Measurements from ENCODE around the gene MAPK6. TPM values are rescaled to one million over a fixed set of nuclear protein-coding genes. Genes with fewer than 3 reads are reported as not detected.
"Not testable (repeated sequence)": the region's sequence is repeated elsewhere in the genome, so short reads cannot be mapped to it uniquely, and the experiment has no call there.

MAPK6 gene
- total RNA-seq, 1 donor = 135 TPM

DNA sequence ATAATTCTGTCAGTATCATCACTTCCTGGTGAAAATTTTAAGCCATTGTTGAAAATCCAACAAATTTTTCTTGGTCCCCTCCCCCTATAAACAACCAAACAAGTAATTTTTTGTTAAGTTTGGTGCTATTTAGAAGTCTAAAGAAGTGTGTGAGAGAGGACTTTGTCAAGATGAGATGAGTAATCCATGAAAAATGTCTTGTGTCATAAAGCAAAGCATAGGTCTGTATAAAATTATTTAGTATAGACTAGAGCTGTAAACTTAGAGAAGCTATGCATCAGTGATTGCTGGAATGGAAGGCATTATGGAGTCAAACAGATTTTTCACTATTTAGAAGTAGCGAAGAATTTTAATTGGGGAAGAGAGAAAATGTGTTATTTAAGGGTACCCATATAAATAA lies 31.4 kb downstream of the MAPK6 start:
- peak; percentile 53 for DNase-seq (ENCODE audit: low read depth)
- H3K4me3 ChIP-seq (ENCODE audit: low read depth, low read length) = no peak overlapping the region
- TF ChIP-seq, protein P1, sequence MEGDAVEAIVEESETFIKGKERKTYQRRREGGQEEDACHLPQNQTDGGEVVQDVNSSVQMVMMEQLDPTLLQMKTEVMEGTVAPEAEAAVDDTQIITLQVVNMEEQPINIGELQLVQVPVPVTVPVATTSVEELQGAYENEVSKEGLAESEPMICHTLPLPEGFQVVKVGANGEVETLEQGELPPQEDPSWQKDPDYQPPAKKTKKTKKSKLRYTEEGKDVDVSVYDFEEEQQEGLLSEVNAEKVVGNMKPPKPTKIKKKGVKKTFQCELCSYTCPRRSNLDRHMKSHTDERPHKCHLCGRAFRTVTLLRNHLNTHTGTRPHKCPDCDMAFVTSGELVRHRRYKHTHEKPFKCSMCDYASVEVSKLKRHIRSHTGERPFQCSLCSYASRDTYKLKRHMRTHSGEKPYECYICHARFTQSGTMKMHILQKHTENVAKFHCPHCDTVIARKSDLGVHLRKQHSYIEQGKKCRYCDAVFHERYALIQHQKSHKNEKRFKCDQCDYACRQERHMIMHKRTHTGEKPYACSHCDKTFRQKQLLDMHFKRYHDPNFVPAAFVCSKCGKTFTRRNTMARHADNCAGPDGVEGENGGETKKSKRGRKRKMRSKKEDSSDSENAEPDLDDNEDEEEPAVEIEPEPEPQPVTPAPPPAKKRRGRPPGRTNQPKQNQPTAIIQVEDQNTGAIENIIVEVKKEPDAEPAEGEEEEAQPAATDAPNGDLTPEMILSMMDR (IDR thresholded peaks at IDR 0.05; ENCODE audit: insufficient read depth, low read depth, low read length) = no peak

DNA sequence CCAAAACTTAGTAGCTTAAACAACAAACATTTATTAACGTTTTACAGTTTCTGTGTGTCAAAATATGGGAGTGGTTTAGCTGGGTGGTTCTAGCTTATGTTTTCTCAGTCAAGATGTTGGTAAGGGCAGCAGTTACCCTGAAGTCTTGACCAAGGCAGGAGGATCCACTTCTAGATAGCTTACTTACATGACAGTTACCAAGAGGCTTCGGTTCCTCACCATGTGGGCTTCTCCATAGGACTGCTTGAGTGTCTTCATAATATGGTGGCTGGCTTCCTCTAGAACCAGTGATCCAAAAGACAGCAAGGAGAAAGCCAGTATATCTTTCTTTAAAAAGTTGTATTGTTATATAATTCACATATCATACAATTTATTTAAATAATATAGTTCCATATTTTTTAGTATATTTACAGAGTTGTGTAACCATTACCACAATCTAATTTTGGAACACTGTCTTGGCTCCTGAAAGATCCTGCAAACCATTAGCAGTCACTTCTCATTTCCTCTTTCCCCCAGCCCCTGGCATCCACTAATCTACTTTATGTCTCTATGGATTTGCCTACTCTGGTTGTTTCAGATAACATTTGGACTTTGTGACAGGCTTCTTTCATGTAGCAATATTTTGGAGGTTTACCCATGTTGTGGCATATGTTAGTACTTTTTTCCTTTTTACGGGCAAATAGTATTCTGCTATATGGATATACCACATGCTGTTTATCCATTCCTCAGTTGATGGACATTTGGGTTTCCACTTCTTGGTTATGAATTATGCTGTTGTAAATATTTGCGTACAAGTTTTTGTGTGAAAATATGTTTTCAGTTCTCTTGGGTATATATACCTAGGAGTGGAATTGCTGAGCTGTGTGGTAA lies 33.3 kb downstream of the MAPK6 start:
- DNase-seq (ENCODE audit: low read depth) = no peak
- no peak overlapping the region for H3K4me3 ChIP-seq (ENCODE audit: low read depth, low read length)
- TF ChIP-seq, protein P1 (IDR thresholded peaks at IDR 0.05; ENCODE audit: insufficient read depth, low read depth, low read length) = no peak

DNA sequence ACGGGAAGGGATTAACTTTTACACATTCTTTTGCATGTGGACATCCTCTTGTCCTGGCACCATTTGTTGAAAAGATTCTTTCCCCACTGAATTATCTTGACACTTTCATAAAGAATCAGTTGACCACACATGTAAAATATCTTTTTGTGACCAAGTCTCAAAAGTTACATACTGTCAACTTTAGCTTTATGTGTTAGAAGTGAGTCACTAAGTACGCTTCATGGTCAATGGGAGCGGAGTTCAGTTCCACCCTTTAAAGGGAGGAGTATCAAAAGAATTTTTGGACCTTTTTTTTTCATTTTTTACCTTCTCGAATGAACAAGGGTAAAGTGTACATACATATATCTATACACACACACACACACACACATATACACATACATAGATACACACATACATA lies 35.4 kb downstream of the MAPK6 start:
- no peak overlapping the region for H3K4me3 ChIP-seq (ENCODE audit: low read depth, low read length)
- no peak for DNase-seq (ENCODE audit: low read depth)
- TF ChIP-seq, protein P1 (IDR thresholded peaks at IDR 0.05; ENCODE audit: insufficient read depth, low read depth, low read length) = no peak

DNA sequence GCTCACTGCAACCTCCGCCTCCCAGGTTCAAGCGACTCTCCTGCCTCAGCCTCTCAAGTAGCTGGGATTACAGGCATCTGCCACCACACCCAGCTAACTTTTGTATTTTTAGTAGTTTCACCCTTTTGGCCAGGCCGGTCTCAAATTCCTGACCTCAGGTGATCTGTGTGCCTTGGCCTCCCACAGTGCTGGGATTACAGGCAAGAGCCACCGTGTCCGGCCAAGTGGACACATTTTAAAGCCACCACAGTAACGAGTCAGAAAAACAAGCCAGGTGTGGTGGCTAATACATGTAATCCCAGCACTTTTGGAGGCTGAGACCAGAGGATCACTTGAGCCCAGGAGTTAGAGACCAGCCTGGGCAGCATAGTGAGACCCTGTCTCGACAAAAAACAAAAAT lies 35.8 kb downstream of the MAPK6 start:
- not testable (repeated sequence) for DNase-seq (ENCODE audit: low read depth); H3K4me3 ChIP-seq (ENCODE audit: low read depth, low read length)

DNA sequence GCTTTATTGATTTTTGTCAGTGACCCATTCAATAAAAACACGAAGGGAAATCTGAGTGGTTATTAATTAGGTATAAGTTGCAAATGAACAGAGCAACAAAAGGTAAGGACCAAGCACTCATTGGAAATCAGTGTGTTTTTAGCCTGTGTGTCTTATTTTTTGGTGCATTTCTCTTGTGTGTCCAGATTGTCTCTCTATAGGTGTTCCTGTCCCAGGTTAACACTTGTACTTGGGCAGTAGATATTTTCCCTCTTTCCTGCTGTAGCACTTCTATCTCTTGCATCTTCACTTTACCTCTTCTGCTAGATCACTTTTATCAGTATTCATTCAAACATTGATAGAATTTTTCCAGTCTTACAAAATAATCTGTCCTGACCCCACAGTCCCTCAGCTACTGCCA lies 37.0 kb downstream of the MAPK6 start:
- H3K4me3 ChIP-seq (ENCODE audit: low read depth, low read length) = no peak overlapping the region
- DNase-seq (ENCODE audit: low read depth) = no peak
- TF ChIP-seq, protein P1 (IDR thresholded peaks at IDR 0.05; ENCODE audit: insufficient read depth, low read depth, low read length) = no peak

DNA sequence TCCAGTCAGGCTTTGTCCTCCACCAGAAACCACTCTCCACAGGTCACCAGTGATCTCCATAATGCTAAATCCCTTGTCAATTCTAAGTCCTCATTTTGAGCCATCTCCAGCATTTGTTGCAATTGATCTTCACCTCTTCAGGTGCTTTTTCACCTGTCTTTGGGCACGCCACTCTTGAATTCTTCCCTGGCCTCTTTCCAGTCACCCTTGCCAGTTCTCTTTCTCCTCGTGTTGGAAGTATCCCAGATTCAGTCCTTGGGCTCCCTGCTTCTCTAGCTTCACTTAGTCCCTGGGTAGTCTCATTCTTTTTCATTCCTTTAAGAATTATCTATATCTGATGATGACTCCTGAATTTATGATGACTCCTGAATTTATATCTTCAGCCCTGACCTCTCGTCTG lies 37.5 kb downstream of the MAPK6 start:
- TF ChIP-seq, protein P1 (IDR thresholded peaks at IDR 0.05; ENCODE audit: insufficient read depth, low read depth, low read length) = no peak
- DNase-seq (ENCODE audit: low read depth) = no peak
- H3K4me3 ChIP-seq (ENCODE audit: low read depth, low read length) = no peak overlapping the region

DNA sequence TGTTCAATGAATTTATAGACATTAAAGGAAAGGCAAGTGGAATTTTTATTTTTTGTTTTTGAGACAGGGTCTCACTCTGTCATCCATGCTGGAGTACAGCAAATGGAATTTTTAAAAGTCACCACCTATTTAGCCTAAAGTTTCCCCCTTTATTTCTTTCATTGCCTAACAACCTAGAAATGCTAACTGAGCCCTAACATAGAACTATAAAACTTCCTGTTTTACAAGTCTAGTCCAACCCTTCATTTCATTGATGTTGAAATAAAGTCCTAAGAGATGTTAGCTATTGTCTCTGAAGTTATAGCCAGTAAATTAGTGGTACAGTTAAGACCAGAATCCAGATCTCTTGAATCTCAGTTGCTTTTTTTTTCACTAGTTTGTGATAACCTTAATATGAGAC lies 39.0 kb downstream of the MAPK6 start:
- TF ChIP-seq, protein P1 (IDR thresholded peaks at IDR 0.05; ENCODE audit: insufficient read depth, low read depth, low read length) = no peak
- no peak overlapping the region for H3K4me3 ChIP-seq (ENCODE audit: low read depth, low read length)
- DNase-seq (ENCODE audit: low read depth) = no peak
